Measurements from ENCODE around the gene ADORA2A.

ADORA2A gene

DNA sequence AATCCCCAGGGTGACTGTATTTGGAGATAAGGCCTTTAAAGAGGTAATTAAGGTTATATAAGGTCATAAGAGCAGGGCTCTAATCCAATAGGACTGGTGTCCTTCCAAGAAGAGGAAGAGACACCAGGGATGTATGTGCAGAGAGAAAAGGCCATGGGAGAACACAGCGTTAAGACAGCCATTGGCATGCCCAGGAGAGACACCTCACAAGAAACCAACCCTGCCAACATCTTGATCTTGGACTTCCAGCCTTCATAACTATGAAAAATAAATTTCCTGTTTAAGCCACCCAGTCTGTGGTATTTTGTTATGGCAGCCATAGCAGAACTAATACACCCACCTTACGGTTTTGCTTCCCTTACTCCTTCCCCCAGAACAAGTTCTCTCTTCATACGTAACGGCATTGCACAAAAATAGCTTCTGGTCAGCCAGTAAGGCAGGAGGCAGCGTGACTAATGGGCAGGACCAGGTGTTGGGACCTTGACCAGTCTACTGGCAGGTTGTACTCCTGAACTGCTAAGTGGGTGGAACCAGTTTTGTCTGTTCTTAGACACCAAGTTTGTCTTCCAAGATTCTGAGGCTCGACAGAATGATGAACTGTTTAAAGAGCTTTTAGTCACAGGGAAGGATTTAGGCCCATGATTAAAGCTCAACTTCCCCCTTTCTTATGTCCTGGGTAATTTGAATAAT is 35.8 kb downstream of the ADORA2A start:
- no peak overlapping the region for H2AFZ ChIP-seq (ENCODE audit: low read length)
- H3F3A ChIP-seq (ENCODE audit: insufficient read depth, low read length): peaks cover 10% of the 10 kb centered on the region
- no peaks in the 10 kb centered on the region for H3K36me3 ChIP-seq (replicated peaks; ENCODE audit: insufficient read depth, low read length)
- no peaks in the 10 kb centered on the region for H3K9me2 ChIP-seq (replicated peaks; ENCODE audit: insufficient read depth, low read length)
- H3K9me3 ChIP-seq (replicated peaks; ENCODE audit: insufficient read depth, low read length): no peaks in the 10 kb centered on the region
- H3K9ac ChIP-seq (ENCODE audit: low read length): no peak overlapping the region
- H3K27me3 ChIP-seq (replicated peaks; ENCODE audit: insufficient read depth, low read length): no peaks in the 10 kb centered on the region
- peaks cover 17% of the 10 kb centered on the region for H3K4me1 ChIP-seq (ENCODE audit: low read length)
- TF ChIP-seq EZH2 (optimal IDR thresholded peaks at IDR 0.05; ENCODE audit: low read depth, low read length) (no peak), EZH2phosphoT487 (IDR thresholded peaks at IDR 0.05; ENCODE audit: low read length) (no peak)
- TF ChIP-seq, protein P1, sequence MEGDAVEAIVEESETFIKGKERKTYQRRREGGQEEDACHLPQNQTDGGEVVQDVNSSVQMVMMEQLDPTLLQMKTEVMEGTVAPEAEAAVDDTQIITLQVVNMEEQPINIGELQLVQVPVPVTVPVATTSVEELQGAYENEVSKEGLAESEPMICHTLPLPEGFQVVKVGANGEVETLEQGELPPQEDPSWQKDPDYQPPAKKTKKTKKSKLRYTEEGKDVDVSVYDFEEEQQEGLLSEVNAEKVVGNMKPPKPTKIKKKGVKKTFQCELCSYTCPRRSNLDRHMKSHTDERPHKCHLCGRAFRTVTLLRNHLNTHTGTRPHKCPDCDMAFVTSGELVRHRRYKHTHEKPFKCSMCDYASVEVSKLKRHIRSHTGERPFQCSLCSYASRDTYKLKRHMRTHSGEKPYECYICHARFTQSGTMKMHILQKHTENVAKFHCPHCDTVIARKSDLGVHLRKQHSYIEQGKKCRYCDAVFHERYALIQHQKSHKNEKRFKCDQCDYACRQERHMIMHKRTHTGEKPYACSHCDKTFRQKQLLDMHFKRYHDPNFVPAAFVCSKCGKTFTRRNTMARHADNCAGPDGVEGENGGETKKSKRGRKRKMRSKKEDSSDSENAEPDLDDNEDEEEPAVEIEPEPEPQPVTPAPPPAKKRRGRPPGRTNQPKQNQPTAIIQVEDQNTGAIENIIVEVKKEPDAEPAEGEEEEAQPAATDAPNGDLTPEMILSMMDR (IDR thresholded peaks at IDR 0.05; ENCODE audit: low read length): no peak
- H3K4me2 ChIP-seq (ENCODE audit: low read depth, low read length): no peak overlapping the region
- DNase-seq: no peak
- no peak overlapping the region for H3K27ac ChIP-seq (ENCODE audit: low read length)
- no peaks in the 10 kb centered on the region for H4K20me1 ChIP-seq (ENCODE audit: insufficient read depth, low read length)
- H3K79me2 ChIP-seq (ENCODE audit: low read length): no peaks in the 10 kb centered on the region
- H3K4me3 ChIP-seq (ENCODE audit: low read length): no peak overlapping the region

DNA sequence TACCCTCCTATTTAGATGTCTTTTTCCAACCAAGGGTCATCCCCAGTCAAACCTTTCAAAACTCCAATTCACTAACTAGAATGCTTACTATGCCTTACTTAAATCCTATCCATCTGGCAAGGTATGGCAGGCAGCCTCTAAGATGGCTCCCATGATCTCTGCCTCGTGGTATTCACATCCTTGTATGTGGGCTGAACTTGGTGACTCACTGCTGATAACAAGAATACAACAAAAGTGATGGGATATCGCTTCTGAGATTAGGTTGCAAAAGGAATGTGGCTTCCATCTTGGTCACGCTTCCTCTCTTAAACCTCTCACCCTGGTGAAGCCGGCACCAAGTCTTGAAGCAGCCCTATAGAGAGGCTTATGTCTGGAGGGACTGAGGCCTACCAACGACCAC is 38.2 kb downstream of the ADORA2A start:
- Histone ChIP-seq H3K9ac (ENCODE audit: low read length) (no peak overlapping the region), H3K4me3 (ENCODE audit: low read length) (no peak overlapping the region), H3K27me3 (replicated peaks; ENCODE audit: insufficient read depth, low read length) (no peaks in the 10 kb centered on the region), H3K4me1 (ENCODE audit: low read length) (peaks cover 4% of the 10 kb centered on the region; the same call in 1 of the 2 replicates), H3K79me2 (ENCODE audit: low read length) (no peaks in the 10 kb centered on the region), H2AFZ (ENCODE audit: low read length) (no peak overlapping the region), H3K9me2 (replicated peaks; ENCODE audit: insufficient read depth, low read length) (no peaks in the 10 kb centered on the region), H4K20me1 (ENCODE audit: insufficient read depth, low read length) (no peaks in the 10 kb centered on the region), H3F3A (ENCODE audit: insufficient read depth, low read length) (peaks cover 6% of the 10 kb centered on the region), H3K27ac (ENCODE audit: low read length) (no peak overlapping the region), H3K9me3 (replicated peaks; ENCODE audit: insufficient read depth, low read length) (no peaks in the 10 kb centered on the region), H3K4me2 (ENCODE audit: low read depth, low read length) (no peak overlapping the region), H3K36me3 (replicated peaks; ENCODE audit: insufficient read depth, low read length) (no peaks in the 10 kb centered on the region)
- TF ChIP-seq, protein P1 (IDR thresholded peaks at IDR 0.05; ENCODE audit: low read length): no peak
- no peak for TF ChIP-seq EZH2 (optimal IDR thresholded peaks at IDR 0.05; ENCODE audit: low read depth, low read length)
- no peak for TF ChIP-seq EZH2phosphoT487 (IDR thresholded peaks at IDR 0.05; ENCODE audit: low read length)
- DNase-seq: no peak

DNA sequence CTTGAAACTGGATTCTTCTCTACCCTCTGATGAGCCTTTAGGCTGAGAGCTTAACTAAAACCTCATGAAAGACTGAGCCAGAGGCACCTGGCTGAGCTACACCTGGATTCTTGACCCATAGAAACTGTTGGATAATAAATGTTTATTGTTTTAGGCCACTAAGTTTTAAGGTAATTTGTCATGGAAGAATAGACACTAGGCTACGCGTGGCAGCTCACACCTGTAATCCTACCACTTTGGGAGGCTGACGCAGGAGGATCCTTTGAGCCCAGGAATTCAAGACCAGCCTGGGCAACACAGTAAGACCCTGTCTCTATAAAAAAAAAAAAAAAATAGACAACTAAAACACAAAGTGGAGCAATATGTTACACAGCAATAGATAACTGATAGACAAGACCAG is 38.6 kb downstream of the ADORA2A start:
- Histone ChIP-seq H4K20me1 (ENCODE audit: insufficient read depth, low read length) (no peaks in the 10 kb centered on the region), H3K9me2 (replicated peaks; ENCODE audit: insufficient read depth, low read length) (no peaks in the 10 kb centered on the region), H3K36me3 (replicated peaks; ENCODE audit: insufficient read depth, low read length) (no peaks in the 10 kb centered on the region), H3K4me1 (ENCODE audit: low read length) (peaks cover 2% of the 10 kb centered on the region; the same call in 1 of the 2 replicates), H3K9ac (ENCODE audit: low read length) (no peak overlapping the region), H3K27me3 (replicated peaks; ENCODE audit: insufficient read depth, low read length) (no peaks in the 10 kb centered on the region), H3K4me2 (ENCODE audit: low read depth, low read length) (no peak overlapping the region), H3F3A (ENCODE audit: insufficient read depth, low read length) (peaks cover 2% of the 10 kb centered on the region; the same call in 1 of the 2 replicates), H3K9me3 (replicated peaks; ENCODE audit: insufficient read depth, low read length) (no peaks in the 10 kb centered on the region), H3K79me2 (ENCODE audit: low read length) (no peaks in the 10 kb centered on the region), H3K4me3 (ENCODE audit: low read length) (no peak overlapping the region), H3K27ac (ENCODE audit: low read length) (no peak overlapping the region), H2AFZ (ENCODE audit: low read length) (no peak overlapping the region)
- DNase-seq: no peak
- TF ChIP-seq, protein P1 (IDR thresholded peaks at IDR 0.05; ENCODE audit: low read length): no peak
- no peak for TF ChIP-seq EZH2phosphoT487 (IDR thresholded peaks at IDR 0.05; ENCODE audit: low read length)
- no peak for TF ChIP-seq EZH2 (optimal IDR thresholded peaks at IDR 0.05; ENCODE audit: low read depth, low read length)

Measured in MM.1S (cell line).